Loucy (cell line): Measurements from ENCODE around the gene CLASP1.

Experiments used
- EZH2phosphoT487 ChIP-seq: fragments of 200-600 bp; IDR thresholded peaks from 2 replicates; pipeline ENCODE4 v1.6.1; 2018; ENCODE audit warnings: antibody characterized with exemption, mild to moderate bottlenecking, moderate library complexity, borderline replicate concordance
- TF ChIP-seq, protein P1 (sequence below): fragments of 200-600 bp; sonication (generic); conservative IDR thresholded peaks from 2 replicates; pipeline ENCODE4 v1.5.1; 2014; ENCODE audit warnings: mild to moderate bottlenecking, antibody characterized with exemption, low read length

GRCh38 chr2:121575800-121576199 lies 73.5 kb downstream of the CLASP1 start:
- TF ChIP-seq, protein P1, sequence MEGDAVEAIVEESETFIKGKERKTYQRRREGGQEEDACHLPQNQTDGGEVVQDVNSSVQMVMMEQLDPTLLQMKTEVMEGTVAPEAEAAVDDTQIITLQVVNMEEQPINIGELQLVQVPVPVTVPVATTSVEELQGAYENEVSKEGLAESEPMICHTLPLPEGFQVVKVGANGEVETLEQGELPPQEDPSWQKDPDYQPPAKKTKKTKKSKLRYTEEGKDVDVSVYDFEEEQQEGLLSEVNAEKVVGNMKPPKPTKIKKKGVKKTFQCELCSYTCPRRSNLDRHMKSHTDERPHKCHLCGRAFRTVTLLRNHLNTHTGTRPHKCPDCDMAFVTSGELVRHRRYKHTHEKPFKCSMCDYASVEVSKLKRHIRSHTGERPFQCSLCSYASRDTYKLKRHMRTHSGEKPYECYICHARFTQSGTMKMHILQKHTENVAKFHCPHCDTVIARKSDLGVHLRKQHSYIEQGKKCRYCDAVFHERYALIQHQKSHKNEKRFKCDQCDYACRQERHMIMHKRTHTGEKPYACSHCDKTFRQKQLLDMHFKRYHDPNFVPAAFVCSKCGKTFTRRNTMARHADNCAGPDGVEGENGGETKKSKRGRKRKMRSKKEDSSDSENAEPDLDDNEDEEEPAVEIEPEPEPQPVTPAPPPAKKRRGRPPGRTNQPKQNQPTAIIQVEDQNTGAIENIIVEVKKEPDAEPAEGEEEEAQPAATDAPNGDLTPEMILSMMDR, result no peak
- no peak for TF ChIP-seq EZH2phosphoT487
